SK-N-MC (cell line): ENCODE results near the gene PAMR1.

Experiments used
- DNase-seq: peaks from one replicate; pipeline ENCODE4 v3.0.0-alpha.2; 2011; ENCODE audit warnings: low read depth, low spot score
- H3K27ac ChIP-seq: fragments of 200-600 bp; sonication (generic); 2 replicates; pipeline ENCODE4 v1.5.1; 2016; ENCODE audit warnings: mixed run types
- H3K36me3 ChIP-seq: fragments of 200-600 bp; sonication (generic); 2 replicates; pipeline ENCODE4 v1.6.1; 2017; ENCODE audit warnings: antibody characterized with exemption, low read length, mixed read lengths; ENCODE audit not compliant: insufficient read depth
- H3K4me3 ChIP-seq: fragments of 200-600 bp; sonication (generic); 2 replicates; pipeline ENCODE4 v1.5.1; 2016
- H3K9ac ChIP-seq: fragments of 200-600 bp; sonication (generic); 2 replicates; pipeline ENCODE4 v1.8.0; 2017; ENCODE audit warnings: mixed run types, mixed read lengths; ENCODE audit not compliant: insufficient read length
- H3K9me3 ChIP-seq: fragments of 200-600 bp; sonication (generic); 2 replicates; pipeline ENCODE4 v1.6.1; 2017; ENCODE audit warnings: low read depth, mild to moderate bottlenecking, antibody characterized with exemption, low read length, moderate library complexity, mixed read lengths
- EZH2 ChIP-seq: fragments of 200-600 bp; sonication (generic); IDR thresholded peaks from one replicate; pipeline ENCODE4 v1.6.1; 2017; ENCODE audit warnings: antibody characterized with exemption
- FOXP2 ChIP-seq: optimal IDR thresholded peaks from 2 replicates; pipeline ENCODE3; 2011; ENCODE audit warnings: mild to moderate bottlenecking, moderate library complexity; ENCODE audit not compliant: insufficient read depth; ENCODE audit errors: extremely low read length, control extremely low read depth
- POLR2AphosphoS5 ChIP-seq: IDR thresholded peaks from 2 replicates; pipeline ENCODE4 v1.6.1; 2012; ENCODE audit warnings: mild to moderate bottlenecking, low read depth, low read length, borderline replicate concordance

PAMR1 gene

DNA sequence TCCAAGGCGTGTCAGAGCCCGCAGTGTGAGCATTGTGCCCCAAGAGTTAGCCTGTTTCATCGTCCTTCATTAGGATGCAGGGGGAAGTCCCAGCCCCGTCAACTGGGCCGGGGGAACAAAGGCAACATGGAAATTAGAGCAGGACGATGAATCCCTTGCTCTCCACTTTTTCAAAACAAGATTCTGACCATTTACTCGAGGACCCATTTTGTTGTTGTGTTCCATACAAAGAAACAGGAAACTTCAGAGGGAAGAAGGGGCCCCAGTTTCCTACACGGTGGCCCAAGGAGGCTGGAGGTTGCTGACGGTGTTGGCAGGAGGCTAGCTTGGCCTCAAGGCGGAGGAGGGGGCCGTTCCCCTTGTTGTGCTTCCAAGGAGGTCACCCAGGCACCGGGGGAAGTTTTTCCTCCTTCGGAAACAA, 62.1 kb downstream of the PAMR1 start:
- Histone ChIP-seq H3K4me3 (no peak overlapping the region), H3K36me3 (no peaks in the 10 kb centered on the region), H3K27ac (no peak overlapping the region), H3K9ac (no peak overlapping the region), H3K9me3 (no peaks in the 10 kb centered on the region)
- TF ChIP-seq EZH2 (no peak), FOXP2 (no peak), POLR2AphosphoS5 (no peak)
- DNase-seq = no peak

DNA sequence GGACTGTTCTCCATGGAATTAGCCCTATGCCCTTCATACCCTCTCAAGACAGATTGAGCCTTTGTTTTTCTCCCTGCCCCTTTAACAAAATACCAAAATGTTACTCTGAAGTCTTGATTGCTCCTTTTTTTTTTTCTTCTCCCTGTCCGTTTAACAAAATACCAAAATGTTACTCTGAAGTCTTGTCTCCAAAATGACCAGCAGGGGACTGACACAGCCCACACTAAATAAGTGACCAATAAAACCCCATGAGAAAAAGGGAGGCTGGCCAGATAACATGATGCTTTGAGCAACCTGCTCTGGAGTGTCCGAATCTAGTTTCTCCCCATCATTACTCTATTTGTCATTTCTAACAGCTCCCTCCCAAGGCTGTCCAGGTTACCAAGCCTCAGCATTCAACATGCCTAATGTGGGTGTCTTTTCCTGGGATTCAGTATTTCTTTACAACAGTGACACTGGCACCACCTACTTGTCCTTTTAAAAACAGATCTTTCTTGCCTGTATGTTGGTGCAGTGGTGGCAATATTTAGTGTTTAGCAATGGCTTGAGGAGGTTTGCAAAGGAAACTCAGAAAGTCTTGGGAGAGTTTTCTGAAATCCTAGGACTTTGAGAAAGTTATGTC, 63.4 kb downstream of the PAMR1 start:
- DNase-seq = no peak
- Histone ChIP-seq H3K4me3 (no peak overlapping the region), H3K27ac (no peak overlapping the region), H3K36me3 (no peaks in the 10 kb centered on the region), H3K9ac (no peak overlapping the region), H3K9me3 (no peaks in the 10 kb centered on the region)
- TF ChIP-seq FOXP2 = no peak
- no peak for TF ChIP-seq EZH2
- no peak for TF ChIP-seq POLR2AphosphoS5

- Histone ChIP-seq H3K4me3 (no peak overlapping the region), H3K36me3 (no peaks in the 10 kb centered on the region), H3K9ac (no peak overlapping the region), H3K9me3 (no peaks in the 10 kb centered on the region), H3K27ac (no peak overlapping the region)
- no peak for TF ChIP-seq FOXP2
- TF ChIP-seq POLR2AphosphoS5 = no peak
- TF ChIP-seq EZH2 = no peak
- DNase-seq = no peak
Measured at GRCh38 chr11:35459489-35459888, 65.9 kb downstream of the PAMR1 start.

GRCh38 chr11:35458846-35459245, 66.6 kb downstream of the PAMR1 start:
- no peaks in the 10 kb centered on the region for H3K36me3 ChIP-seq
- DNase-seq = no peak
- H3K9ac ChIP-seq = no peak overlapping the region
- H3K27ac ChIP-seq = no peak overlapping the region
- no peaks in the 10 kb centered on the region for H3K9me3 ChIP-seq
- TF ChIP-seq FOXP2 = no peak
- no peak for TF ChIP-seq POLR2AphosphoS5
- no peak for TF ChIP-seq EZH2
- H3K4me3 ChIP-seq = no peak overlapping the region

DNA sequence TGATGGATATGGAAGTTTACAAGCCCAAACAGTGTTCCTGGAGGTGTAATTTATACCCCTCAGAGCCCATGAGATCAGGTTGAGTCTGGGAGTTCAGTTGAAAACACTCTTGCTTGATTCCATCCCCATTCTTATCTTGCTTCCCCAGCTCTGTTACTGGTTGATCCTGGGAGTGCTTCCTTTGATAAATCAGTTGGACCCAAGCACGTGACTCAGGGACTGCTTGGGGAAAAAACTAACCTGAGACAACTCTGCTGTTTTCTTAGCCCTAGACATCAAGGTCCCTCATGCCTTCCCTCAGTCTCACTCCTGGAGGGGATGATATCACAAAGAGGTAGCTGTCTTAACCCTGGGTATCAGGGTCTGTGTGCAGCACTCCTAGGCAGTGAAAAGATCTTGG, 71.1 kb downstream of the PAMR1 start:
- Histone ChIP-seq H3K36me3 (no peaks in the 10 kb centered on the region), H3K9me3 (no peaks in the 10 kb centered on the region), H3K4me3 (no peak overlapping the region), H3K27ac (no peak overlapping the region), H3K9ac (no peak overlapping the region)
- TF ChIP-seq EZH2 (no peak), POLR2AphosphoS5 (no peak), FOXP2 (no peak)
- no peak for DNase-seq

GRCh38 chr11:35436581-35437250, 88.7 kb downstream of the PAMR1 start:
- TF ChIP-seq EZH2 (no peak), POLR2AphosphoS5 (no peak), FOXP2 (no peak)
- no peaks in the 10 kb centered on the region for H3K36me3 ChIP-seq
- DNase-seq = no peak

GRCh38 chr11:35433588-35433987, 91.8 kb downstream of the PAMR1 start:
- TF ChIP-seq EZH2 (no peak), POLR2AphosphoS5 (no peak), FOXP2 (no peak)
- Histone ChIP-seq H3K4me3 (no peak overlapping the region), H3K36me3 (no peaks in the 10 kb centered on the region), H3K9me3 (no peaks in the 10 kb centered on the region), H3K27ac (no peak overlapping the region), H3K9ac (no peak overlapping the region)
- no peak for DNase-seq

More at GRCh38 chr11:35436581-35437250, 88.7 kb downstream of the PAMR1 start:
- H3K9ac ChIP-seq = no peak overlapping the region
- no peak overlapping the region for H3K27ac ChIP-seq
- no peak overlapping the region for H3K4me3 ChIP-seq
- H3K9me3 ChIP-seq = no peaks in the 10 kb centered on the region

- Histone ChIP-seq H3K9ac (no peak overlapping the region), H3K4me3 (no peak overlapping the region), H3K27ac (no peak overlapping the region), H3K36me3 (no peaks in the 10 kb centered on the region), H3K9me3 (no peaks in the 10 kb centered on the region)
- DNase-seq = no peak
- TF ChIP-seq EZH2 (no peak), POLR2AphosphoS5 (no peak), FOXP2 (no peak)
Measured at GRCh38 chr11:35432464-35432863, 93.0 kb downstream of the PAMR1 start.
